GM12875 (cell line): ENCODE measurements around the gene RRP1B.
"Not testable (repeated sequence)": the region's sequence is repeated elsewhere in the genome, so short reads cannot be mapped to it uniquely, and the experiment has no call there.

Source experiments
- H3K4me3 ChIP-seq: one replicate; pipeline ENCODE4 v1.5.1; 2011; ENCODE audit warnings: low read depth, low read length, control low read depth
- CTCF ChIP-seq: IDR thresholded peaks from 2 replicates; pipeline ENCODE4 v1.5.1; 2011; ENCODE audit warnings: low read depth, mild to moderate bottlenecking, control low read depth, inconsistent platforms, low read length, moderate library complexity, borderline replicate concordance; ENCODE audit not compliant: insufficient read depth

The RRP1B gene

DNA sequence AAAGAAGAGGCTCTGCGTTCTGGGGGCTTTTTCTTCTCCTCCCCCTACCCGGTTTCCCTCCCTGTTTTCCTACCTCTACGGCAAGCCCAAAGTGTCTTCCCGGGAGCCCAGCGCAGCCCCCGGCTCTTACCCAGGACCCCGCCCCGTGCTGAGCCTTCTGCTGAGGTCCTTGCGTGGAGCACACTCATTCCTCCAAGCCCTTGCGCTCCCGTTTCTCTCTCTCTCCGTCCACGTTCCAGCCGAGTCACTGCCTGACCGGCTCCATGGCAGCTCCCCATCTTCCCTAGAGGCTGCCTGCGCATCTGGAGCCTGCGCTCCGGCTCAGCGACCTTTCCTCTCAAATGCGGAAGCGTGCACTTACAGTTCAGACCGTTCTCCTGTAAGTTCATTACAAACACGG lies 34.6 kb downstream of the RRP1B start:
- H3K4me3 ChIP-seq = no peak overlapping the region
- TF ChIP-seq CTCF = no peak

DNA sequence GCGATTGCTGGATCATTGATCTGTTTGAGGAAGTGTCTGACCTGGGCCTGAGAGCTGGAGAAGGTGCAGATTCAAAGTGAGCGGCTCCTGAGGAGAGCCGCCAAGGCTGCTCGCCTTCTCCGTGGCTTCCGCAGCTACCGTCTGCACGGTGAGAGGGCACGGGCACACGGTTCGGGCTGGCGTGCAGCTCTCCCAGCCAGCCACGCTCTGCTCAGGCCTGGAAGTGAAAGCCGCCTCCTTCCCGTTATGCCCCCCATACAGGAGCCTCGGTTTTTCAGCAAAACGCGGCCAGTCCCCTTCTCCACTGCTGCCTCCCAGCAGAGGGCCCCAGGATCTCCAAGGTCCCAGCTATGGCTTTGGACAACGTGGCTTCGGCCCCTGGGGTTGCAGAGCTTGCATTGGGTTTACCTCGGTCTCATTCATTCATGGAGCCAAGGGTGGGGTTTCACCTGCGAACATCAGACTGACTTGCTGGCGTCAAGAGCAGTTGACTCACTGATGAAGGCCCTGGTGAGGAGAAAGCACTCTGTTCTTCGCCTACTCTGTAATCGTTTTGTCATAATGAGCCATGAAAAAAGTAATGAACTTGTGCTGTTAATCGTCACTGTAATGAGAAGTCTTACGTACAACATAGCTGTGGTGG lies 35.2 kb downstream of the RRP1B start:
- no peak for TF ChIP-seq CTCF
- H3K4me3 ChIP-seq = no peak overlapping the region

DNA sequence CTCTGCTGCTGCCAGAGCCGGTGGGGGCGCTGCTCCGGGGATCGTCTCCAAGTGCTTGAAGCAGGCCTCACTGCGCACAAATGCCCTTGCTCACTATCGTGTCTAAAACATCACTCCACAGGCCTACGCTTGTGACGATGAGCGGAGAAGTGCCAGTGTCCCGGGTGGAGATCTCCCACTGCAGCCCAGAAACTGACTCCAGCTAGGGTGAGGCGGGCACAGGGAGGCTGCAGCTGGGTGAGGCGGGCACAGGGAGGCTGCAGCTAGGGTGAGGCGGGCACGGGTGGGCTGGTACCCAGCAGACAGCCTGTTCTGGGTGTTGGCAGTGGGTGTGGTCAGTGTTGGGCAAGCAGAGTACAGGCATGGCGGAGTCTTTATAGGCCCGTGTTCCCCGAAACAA lies 36.9 kb downstream of the RRP1B start:
- TF ChIP-seq CTCF = no peak

DNA sequence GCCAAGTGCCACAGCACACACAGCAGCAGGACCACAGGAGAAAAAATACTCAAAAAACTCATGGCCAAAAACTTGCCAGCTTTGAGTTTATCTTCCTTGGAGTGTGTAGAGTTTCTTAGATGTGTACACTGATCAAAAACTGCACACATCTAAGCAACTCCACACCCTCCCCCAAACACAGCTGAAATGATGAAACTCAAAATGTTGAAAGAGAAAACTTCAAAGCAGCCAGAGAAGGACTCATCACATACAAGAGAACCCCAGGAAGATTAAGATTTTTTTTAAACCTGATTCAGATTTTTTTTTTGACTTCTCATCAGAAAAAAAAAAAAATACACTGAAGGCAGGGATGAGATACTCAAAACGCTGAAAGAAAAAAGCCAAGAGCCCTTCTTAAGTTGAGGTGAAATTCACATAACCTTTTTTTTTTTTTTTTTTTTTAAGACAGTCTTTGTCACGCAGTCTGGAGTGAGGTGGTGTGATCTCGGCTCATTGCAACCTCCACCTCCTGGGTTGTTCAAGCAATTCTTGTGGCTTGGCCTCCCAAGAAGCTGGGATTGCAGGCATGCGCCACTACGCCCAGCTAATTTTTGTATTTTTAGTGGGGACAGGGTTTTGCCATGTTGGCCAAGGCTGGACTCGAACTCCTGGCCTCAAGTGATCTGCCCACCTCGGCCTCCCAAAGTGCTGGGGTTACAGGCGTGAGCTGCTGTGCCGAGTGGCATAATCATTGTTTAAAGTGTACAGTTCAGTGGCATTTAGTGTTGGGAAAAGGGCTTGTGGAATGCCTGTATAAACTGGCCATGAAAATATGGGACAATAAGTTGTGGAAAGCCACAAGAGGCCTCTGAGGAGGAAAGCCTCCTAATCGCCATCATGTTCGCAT lies 38.6 kb downstream of the RRP1B start:
- H3K4me3 ChIP-seq = no peak overlapping the region
- no peak for TF ChIP-seq CTCF

More for the DNA sequence above, 36.9 kb downstream of the RRP1B start:
- H3K4me3 ChIP-seq = no peak overlapping the region

GRCh38 chr21:43699492-43699777 lies 40.1 kb downstream of the RRP1B start:
- H3K4me3 ChIP-seq = not testable (repeated sequence)

- TF ChIP-seq CTCF = no peak
- no peak overlapping the region for H3K4me3 ChIP-seq
Observed at GRCh38 chr21:43699933-43700599, 40.7 kb downstream of the RRP1B start.

DNA sequence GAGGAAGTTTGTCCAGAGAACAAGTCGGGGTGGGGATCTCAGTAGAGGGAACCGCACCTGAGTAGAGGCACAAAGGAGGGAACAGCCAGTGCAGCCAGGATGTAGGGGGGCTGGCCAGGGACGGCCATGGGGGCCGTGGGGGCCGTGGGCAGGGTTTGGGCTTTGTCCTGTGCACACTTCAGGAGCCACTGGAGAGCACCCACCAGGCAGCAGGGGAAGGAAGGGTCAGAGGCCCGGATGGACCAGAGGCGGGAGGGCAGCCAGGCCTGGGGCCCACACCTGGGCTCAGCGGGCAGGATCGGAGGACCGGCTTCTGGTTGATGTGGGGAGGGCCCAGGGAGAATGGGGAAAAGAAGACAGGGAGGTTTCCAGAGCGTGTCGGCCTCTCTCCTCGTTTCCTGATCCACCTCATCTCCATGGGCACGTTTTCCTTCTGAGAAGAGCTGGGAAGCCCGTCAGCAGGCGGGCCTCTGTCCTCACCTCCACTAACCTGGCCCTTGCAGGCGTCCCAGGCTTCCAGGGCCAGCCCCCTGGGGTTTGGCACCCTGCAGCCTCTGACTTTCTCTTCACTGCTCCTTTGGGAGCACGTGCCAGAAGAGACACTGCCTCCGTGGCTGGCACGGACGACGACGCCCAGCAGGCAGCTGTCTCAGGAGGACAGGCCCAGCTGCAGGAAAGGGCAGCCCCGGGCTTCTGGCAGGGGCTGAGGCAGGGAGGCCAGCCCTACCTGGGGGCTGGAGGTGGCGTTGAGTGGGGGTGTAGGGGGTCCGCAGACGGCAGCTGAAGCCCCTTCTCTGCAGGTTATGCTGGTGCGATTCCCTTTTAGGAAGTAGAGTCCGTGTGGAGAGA lies 42.8 kb downstream of the RRP1B start:
- no peak for TF ChIP-seq CTCF
- no peak overlapping the region for H3K4me3 ChIP-seq
